ENCODE results near the gene PURA.

DNA sequence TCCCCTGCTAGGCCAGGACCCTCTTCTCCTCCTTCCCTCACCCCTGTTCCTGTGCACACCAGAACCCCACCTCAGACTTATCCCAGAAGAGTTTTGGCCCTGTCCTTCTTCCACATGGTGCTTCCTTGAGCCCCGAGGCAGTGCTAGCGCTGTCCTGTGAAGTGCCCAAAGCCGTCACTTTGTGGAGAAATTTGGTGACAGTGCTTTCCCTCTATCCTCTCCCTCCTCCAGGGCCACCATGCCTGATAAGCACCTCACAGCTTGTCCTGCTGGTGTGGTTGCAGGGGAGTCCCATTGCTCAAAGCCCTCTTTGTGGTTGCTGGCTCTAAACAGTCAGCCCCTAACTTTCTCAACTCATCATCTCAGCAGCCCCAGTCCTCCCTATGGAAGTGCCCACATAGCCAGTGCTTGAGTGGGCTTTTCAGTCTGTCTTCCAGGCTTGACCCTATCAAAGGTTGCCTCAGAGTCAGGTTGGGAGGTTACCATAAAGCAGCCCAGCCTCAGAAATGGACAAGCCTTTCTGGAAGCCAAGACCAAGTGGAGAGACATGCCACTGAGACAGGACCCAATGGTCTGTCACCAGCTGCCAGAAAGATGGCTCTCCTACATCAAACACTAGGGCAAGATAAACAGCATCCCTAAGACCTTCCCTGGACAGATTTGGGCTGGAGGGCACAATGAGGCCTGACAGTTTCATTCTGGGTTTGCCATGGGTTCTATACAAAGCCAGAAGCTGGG lies 29.8 kb downstream of the PURA start:
- TF ChIP-seq CTCF (IDR thresholded peaks at IDR 0.05), result no peak
- TF ChIP-seq POLR2A (IDR thresholded peaks at IDR 0.05), result no peak

All from upper lobe of left lung (tissue), 4 donors.